Smooth muscle cell (in vitro differentiated cells): ENCODE measurements around the gene NPFFR1. TPM values are rescaled to one million over a fixed set of nuclear protein-coding genes. Genes with fewer than 3 reads are reported as not detected.

ENCODE experiments used
- DNase-seq: peaks from one replicate; lab custom pipeline; 2025; ENCODE audit not compliant: unreplicated experiment; lab: John Stamatoyannopoulos, UW
- H2AFZ ChIP-seq: fragments of 200-600 bp; sonication (generic); 2 replicates; pipeline ENCODE4 v1.6.0; 2016; ENCODE audit warnings: antibody characterized with exemption, low read depth, mild to moderate bottlenecking
- H3F3A ChIP-seq: fragments of 200-600 bp; sonication (generic); 2 replicates; pipeline ENCODE4 v1.6.0; 2017; ENCODE audit warnings: antibody characterized with exemption, low read depth
- H3K27ac ChIP-seq: fragments of 200-600 bp; sonication (generic); 2 replicates; pipeline ENCODE4 v1.5.1; 2016; ENCODE audit warnings: low read depth, mild to moderate bottlenecking
- H3K27me3 ChIP-seq: fragments of 200-600 bp; sonication (generic); 2 replicates; pipeline ENCODE4 v1.6.1; 2016; ENCODE audit warnings: low read depth, mild to moderate bottlenecking
- H3K36me3 ChIP-seq: fragments of 200-600 bp; sonication (generic); 2 replicates; pipeline ENCODE4 v1.5.1; 2016; ENCODE audit warnings: low read depth
- H3K4me1 ChIP-seq: fragments of 200-600 bp; sonication (generic); 2 replicates; pipeline ENCODE4 v1.5.1; 2016; ENCODE audit warnings: low read depth
- H3K4me2 ChIP-seq: fragments of 200-600 bp; sonication (generic); 2 replicates; pipeline ENCODE4 v1.6.0; 2016; ENCODE audit warnings: mild to moderate bottlenecking
- H3K4me3 ChIP-seq: fragments of 200-600 bp; sonication (generic); 2 replicates; pipeline ENCODE4 v1.5.1; 2016; ENCODE audit warnings: mild to moderate bottlenecking
- H3K79me2 ChIP-seq: fragments of 200-600 bp; sonication (generic); 2 replicates; pipeline ENCODE4 v1.6.0; 2016; ENCODE audit warnings: low read depth, mild to moderate bottlenecking
- H3K9ac ChIP-seq: fragments of 200-600 bp; sonication (generic); 2 replicates; pipeline ENCODE4 v1.6.0; 2016; ENCODE audit warnings: low read depth
- H3K9me3 ChIP-seq: fragments of 200-600 bp; sonication (generic); replicated peaks from 2 replicates; pipeline ENCODE4 v1.5.1; 2016; ENCODE audit warnings: low read depth
- H4K20me1 ChIP-seq: fragments of 200-600 bp; sonication (generic); 2 replicates; pipeline ENCODE4 v1.6.0; 2016; ENCODE audit warnings: low read depth
- CTCF ChIP-seq: fragments of 200-600 bp; sonication (generic); IDR thresholded peaks from 2 replicates; pipeline ENCODE4 v1.5.1; 2017; ENCODE audit warnings: borderline replicate concordance, mild to moderate bottlenecking, antibody characterized with exemption; ENCODE audit not compliant: insufficient read depth, poor library complexity, severe bottlenecking
- WGBS: methylation state at CpG from one replicate; pipeline ENCODE4 v1.1.7; 2016; ENCODE audit warnings: low lambda C conversion rate; 5-methylcytosine and 5-hydroxymethylcytosine counted together
- polyA plus RNA-seq: library from polyadenylated mRNA; unstranded; fragments of >200 nt; fragmentation: Nextera tagmentation; extraction: Ambion mirVana; gene quantifications from 2 replicates; pipeline ENCODE4 v1.2.1, GENCODE V29; 2016
- total RNA-seq: library from RNA; depleted of rRNA; stranded (reverse); fragments of >200 nt; gene quantifications from 2 replicates; pipeline ENCODE4 v1.2.3, GENCODE V29; 2014

The NPFFR1 gene
- total and polyA plus RNA-seq, 2 experiments from 2014 or later: under 0.01 TPM; not detected in 1

- DNase-seq: no peak
- WGBS: 85% methylated on average over 5 of the region's 5 CpGs
- H3K4me2 ChIP-seq: no peak overlapping the region
- no peak for TF ChIP-seq CTCF
- no peaks in the 10 kb centered on the region for H4K20me1 ChIP-seq
- no peaks in the 10 kb centered on the region for H3K27me3 ChIP-seq
- H3F3A ChIP-seq: no peaks in the 10 kb centered on the region
- no peaks in the 10 kb centered on the region for H3K9me3 ChIP-seq
- H3K27ac ChIP-seq: no peak overlapping the region
- H3K79me2 ChIP-seq: no peaks in the 10 kb centered on the region
- H3K4me3 ChIP-seq: no peak overlapping the region
- no peak overlapping the region for H3K9ac ChIP-seq
- H2AFZ ChIP-seq: no peak overlapping the region
- H3K4me1 ChIP-seq: no peaks in the 10 kb centered on the region
- no peaks in the 10 kb centered on the region for H3K36me3 ChIP-seq
These were observed 36.9 kb upstream of the NPFFR1 start for GRCh38 chr10:70320751-70321150.

DNA sequence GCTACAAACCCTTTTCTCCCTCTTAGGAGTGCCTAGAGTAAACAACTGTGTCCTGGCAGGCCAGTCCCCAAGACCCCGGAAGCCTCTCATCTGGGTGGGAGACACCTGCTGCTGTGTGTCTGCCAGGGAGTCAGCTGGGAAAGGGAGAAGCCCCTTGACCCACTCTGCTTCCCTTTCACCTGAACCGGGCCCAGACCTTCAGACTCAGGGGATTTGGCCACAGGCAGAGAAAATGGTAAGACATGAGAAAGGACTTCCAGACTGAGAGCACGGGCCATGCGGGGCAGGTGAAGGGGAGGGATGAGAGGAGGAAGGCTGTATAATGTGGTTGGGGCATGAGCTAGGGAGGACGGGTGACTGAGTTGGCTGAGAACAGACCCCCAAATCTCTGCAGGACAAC is 36.0 kb upstream of the NPFFR1 start:
- 94% methylated on average over 5 of the region's 5 CpGs for WGBS
- no peak for DNase-seq
- Histone ChIP-seq H3K4me2 (no peak overlapping the region), H3K9me3 (no peaks in the 10 kb centered on the region), H3K36me3 (no peaks in the 10 kb centered on the region), H4K20me1 (no peaks in the 10 kb centered on the region), H3K79me2 (no peaks in the 10 kb centered on the region), H2AFZ (no peak overlapping the region), H3F3A (no peaks in the 10 kb centered on the region), H3K4me3 (no peak overlapping the region), H3K4me1 (no peaks in the 10 kb centered on the region), H3K9ac (no peak overlapping the region), H3K27ac (no peak overlapping the region), H3K27me3 (no peaks in the 10 kb centered on the region)
- TF ChIP-seq CTCF: no peak

GRCh38 chr10:70319183-70319582 is 35.4 kb upstream of the NPFFR1 start:
- no peak for TF ChIP-seq CTCF
- DNase-seq: no peak
- H3K79me2 ChIP-seq: no peaks in the 10 kb centered on the region
- no peaks in the 10 kb centered on the region for H3K36me3 ChIP-seq
- no peaks in the 10 kb centered on the region for H4K20me1 ChIP-seq
- no peaks in the 10 kb centered on the region for H3K27me3 ChIP-seq
- H3F3A ChIP-seq: no peaks in the 10 kb centered on the region
- no peaks in the 10 kb centered on the region for H3K4me1 ChIP-seq
- no peak overlapping the region for H3K9ac ChIP-seq
- 86% methylated on average over 6 of the region's 6 CpGs for WGBS
- no peak overlapping the region for H3K4me2 ChIP-seq
- no peak overlapping the region for H3K27ac ChIP-seq
- no peak overlapping the region for H3K4me3 ChIP-seq
- H3K9me3 ChIP-seq: no peaks in the 10 kb centered on the region
- H2AFZ ChIP-seq: no peak overlapping the region

GRCh38 chr10:70317943-70318318 is 34.1 kb upstream of the NPFFR1 start:
- no peaks in the 10 kb centered on the region for H3K79me2 ChIP-seq
- no peak overlapping the region for H3K9ac ChIP-seq
- H3K27me3 ChIP-seq: no peaks in the 10 kb centered on the region
- H3F3A ChIP-seq: no peaks in the 10 kb centered on the region
- H3K4me3 ChIP-seq: no peak overlapping the region
- no peaks in the 10 kb centered on the region for H4K20me1 ChIP-seq
- H3K9me3 ChIP-seq: no peaks in the 10 kb centered on the region
- no peaks in the 10 kb centered on the region for H3K36me3 ChIP-seq
- WGBS: 91% methylated on average over 5 of the region's 5 CpGs
- no peak overlapping the region for H3K27ac ChIP-seq
- H3K4me1 ChIP-seq: no peaks in the 10 kb centered on the region
- no peak overlapping the region for H3K4me2 ChIP-seq
- no peak overlapping the region for H2AFZ ChIP-seq
- TF ChIP-seq CTCF: no peak
- DNase-seq: no peak
